GM18517 (cell line): Measurements from ENCODE around the gene BRPF1.

Experiments used
- ATAC-seq: cut with Tn5 transposase; IDR thresholded peaks from one replicate; pipeline ENCODE4 v1.9.1; 2021; ENCODE audit warnings: mild to moderate bottlenecking, moderate library complexity; ENCODE audit not compliant: unreplicated experiment

BRPF1 gene

DNA sequence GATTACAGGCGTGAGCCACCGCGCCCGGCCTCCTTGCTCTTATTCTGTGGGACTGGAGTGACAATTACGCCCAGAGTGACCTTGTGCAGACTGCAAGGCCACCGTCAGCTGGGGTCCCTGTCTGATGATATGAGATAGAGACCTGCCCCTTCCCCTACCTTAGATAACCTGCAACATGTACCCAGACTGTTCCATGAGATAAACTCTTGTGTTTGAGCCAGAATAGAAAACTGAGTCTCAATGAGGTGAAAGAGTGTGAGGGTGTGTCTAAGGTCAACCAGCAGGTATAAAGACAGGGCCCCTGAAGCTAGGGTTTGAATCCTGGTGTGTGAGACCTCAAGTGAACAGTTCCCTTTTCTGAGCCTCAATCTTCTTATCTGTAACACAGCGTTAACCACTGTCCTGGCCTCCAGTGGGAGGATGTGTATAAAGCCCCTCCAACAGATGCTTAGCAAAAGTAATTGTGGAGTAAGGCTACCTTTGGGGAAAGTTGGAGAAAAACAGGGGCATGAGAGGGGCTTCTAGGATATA is 54.7 kb downstream of the BRPF1 start:
- ATAC-seq: no peak

DNA sequence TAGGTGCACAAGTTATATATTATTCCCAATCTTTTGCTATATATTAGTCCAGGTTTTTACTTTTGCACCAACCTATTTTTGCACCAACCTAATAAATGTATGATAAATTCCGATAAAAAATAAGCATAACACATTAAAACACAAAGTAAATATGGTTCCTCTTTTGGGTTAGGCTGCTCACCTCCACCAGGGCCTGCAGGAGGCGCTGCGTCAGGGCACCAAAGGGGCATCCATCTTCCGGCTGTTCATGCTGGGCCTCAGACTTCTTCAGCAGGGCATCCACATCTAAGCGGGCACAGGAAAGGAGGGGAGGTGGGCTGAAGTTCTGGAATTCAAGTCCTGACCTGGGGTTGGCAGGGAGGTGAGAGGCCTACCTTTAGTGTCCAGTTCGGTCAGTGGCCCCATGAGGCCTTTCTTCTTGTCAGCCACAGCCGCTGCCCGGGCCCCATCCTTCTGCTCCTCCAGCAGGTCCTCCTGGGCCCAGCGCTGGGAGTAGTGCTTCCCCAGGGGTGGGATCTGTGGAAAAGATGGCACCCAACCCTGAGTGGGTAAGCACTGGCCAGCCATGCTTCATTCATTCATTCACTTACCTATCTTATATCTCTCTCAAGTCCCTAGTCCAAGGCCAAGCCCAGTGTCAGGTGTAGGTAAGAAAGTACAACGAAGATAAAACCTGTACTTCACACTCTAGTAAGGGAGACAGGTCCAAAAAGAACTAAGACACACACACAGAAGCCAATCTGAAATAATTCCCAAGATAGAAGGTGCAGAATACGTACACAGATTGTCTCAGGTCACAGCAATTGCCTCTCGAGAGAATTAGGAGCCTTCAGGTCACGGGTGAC is 55.5 kb downstream of the BRPF1 start:
- ATAC-seq: no peak

DNA sequence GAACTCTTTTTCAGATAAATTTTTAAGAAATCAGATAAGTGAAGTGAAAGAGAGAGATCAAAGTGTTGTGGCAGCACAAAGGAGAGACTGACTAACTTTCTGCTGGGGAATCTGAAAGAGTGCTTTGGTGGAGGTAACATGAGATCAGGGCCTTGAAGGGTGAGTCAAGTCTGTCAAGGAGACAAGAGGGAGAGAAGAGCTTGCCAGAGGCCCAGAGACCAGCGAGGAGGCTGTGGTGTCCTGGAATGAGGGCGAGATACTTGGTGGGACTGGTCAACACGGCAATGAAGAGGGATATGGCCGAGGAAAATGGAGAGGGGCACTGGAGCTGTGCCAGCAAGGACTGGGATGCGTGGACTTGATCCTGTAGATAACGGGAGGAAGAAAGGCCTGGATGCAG is 56.2 kb downstream of the BRPF1 start:
- ATAC-seq: no peak

DNA sequence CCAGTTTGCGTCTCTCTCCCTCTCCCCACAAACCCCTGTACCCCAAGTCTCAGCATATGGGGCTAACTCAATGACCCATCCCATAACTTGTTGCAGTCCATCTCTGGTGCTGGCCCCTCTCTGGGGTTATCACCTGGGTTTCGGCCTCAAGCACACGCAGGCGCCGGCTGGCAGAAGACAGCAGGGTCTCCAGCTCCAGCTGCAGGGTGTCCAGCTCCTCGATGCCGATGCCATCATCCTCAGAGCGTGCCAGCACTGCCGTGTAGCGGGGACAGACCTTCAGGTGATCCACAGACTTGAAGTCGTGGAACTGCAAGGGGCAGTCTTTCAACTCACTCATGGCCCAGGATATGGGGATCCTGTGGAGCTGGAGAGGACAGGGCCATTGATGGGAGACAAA is 59.6 kb downstream of the BRPF1 start:
- ATAC-seq: no peak

DNA sequence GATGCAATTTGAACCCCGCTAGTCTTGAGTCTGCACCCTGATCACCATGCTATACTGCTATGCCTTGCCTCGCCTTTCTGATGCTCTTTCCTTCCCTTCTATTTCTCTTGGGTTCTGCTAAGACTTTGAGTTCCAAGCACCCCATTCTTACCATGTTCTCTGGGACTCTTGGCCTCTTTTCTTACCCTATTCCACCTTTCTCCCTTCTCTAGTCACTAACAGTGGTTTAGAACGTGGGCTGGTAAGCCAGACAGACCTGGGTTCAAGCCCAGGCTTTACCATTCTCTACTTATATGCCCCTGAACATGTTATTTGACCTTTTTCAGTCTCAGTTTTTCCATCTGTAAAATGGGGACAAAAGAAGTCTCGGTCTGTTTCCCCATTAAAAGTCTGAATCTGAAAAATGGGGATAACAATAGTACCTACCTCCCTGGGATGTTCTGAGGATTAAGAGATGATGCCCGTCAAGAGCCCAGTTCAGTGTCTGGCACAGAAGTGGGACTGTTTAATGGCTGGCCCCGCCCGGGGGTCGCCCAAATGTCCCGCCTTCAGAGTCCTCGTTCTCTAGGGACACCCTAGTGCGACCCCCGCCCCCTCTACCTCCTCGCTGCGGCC is 60.4 kb downstream of the BRPF1 start:
- ATAC-seq: peak; percentile 15

DNA sequence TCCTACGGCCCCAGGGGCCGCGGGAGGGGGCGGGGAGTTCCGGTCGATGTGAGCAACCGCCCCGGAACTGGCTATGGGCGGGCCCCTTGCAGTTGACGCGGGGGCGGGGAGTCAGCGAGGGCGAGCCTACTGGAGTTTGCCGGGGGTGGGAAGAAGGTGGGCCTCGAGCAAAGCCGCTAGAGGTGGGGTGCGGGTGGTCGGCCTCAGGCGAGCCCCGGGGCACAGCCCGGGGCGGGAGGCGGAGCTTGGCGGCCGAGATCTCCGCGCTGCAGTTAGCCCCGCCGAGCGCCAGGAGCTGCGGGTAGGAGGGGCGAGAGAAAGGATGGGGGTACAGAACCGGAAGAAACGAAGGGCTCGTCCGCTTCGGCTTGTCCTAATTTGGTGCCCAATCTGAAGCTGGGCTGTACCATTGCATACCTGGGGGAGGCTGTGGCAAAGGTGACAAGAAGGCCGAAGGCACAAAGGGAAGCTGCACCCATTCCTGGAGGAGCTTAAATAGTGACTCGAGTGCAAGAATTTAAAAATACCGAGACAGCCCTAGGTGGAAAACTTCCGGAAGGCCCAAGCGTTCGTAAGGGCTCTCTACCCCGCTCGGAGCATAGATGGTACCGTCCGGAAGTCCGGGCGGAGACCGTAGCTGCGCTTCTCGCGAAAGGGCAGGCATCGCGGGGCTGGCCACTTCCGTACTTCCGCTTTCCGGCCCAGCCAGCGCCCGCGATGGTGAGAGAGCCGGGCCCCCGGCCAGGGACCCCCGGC is 61.0 kb downstream of the BRPF1 start, which contains the start of the genes ARPC4 and TADA3:
Gene ARPC4 (plus strand): TSS at position 678 of the 756 bp plus-strand sequence. CDS start 40 bp downstream, at position 718.
Gene TADA3 (minus strand): TSS at position 69 of the 756 bp plus-strand sequence. CDS start 1,007 bp downstream, outside the sequence.
- ATAC-seq: peak; percentile 83

DNA sequence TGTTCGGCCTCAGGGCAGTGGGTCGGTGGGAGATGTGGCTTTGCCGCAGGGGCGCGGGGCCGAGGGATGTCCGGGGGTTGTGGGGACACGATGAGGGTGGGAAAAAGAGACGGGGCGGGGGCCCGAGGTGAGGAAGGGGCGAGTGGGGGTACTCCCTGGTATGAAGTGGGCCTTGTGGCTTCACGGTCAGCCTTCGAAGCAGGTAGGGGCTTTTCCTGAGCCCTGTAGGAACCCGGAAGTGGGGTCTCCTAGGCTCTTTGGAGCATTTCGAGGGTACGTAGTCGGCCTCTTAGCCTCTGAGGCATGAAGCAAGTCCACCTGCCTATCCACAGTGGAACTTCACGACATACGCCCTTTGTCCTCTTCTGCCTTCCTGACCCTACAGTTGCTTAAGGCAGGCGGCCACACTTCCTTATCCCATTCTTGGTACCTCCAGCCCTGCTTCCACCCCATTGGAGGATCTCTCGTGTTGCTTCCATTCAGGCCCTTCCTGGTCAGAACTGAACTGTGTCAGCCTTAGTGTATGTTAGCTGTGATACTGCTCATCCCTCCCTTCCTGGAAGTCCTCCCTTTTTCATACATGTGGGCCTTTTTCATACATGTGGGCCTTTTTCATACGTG is 61.7 kb downstream of the BRPF1 start:
- no peak for ATAC-seq

DNA sequence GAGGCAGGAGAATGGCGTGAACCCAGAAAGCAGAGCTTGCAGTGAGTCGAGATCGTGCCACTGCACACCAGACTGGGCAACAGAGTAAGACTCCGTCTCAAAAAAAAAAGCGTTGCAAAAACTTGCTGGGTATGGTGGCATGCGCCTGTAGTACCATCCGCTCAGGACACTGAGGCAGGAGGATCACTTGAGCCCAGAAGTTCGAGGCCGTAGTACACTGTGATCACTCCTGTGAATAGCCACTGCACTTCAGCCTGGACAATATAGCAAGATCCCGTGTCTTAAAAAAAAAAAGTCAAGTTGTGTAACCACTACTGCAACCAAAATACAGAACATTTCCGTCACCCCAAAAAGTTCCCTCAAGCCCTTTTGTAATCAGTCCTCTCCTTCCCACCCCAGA is 62.9 kb downstream of the BRPF1 start:
- no peak for ATAC-seq

DNA sequence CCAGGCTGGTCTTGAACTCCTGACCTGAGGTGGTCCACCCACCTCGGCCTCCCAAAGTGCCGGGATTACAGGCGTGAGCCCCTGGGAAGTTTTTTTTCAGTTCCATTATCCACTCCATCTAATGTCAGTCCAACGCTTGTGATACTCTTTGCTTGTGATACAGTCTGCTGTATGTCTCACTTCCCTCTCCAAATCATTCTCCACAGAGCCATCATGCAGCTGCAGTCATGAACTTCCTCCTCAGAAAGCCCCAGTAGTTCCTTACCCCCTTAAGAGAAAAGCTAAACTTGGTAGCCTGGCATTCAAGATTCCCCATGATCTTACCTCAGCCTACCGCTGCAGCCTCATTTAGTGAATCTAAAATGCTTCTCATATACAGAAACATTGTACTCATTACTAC is 63.7 kb downstream of the BRPF1 start:
- ATAC-seq: no peak

DNA sequence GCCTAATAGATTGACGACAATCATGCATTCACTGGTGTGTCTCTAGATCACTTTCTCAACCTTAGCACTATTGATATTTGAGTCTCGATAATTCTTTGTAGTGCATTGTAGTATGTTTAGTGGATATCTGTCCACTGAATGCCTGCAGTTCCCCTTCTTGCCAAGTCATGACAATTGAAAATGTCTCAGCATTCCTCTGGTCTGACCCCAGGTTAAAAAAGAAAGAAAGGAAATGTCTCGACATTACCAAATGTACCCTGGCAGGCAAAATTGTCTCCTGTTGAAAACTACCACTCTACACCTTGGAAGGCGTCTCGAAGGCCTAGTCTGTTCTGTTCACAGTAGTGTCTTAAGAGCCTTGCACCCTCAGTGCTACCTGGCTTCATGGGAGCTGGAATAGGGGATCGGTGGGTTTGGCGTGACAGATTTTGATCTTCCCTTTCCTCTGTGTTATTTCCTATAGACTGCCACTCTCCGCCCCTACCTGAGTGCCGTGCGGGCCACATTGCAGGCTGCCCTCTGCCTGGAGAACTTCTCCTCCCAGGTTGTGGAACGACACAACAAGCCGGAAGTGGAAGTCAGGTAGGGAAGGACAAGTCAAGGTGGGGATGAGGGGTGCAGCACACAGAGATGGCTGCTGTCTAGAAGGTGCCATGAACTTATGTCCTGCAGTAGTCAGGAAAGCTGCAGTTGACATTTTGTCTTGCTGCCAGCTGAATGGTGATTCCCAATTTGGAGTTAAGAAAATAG is 65.8 kb downstream of the BRPF1 start:
- ATAC-seq: no peak
